NCI-H1105 (cell line): Measurements from ENCODE around the gene LY9.
"Not testable (repeated sequence)": the region's sequence is repeated elsewhere in the genome, so short reads cannot be mapped to it uniquely, and the experiment has no call there.

ENCODE experiments used
- DNase-seq: peaks from one replicate; lab custom pipeline; 2025; lab: John Stamatoyannopoulos, UW

The LY9 gene

GRCh38 chr1:160774886-160775719 is 20.9 kb upstream of the LY9 start:
- DNase-seq = no peak

GRCh38 chr1:160776178-160776577 is 19.8 kb upstream of the LY9 start:
- no peak for DNase-seq

GRCh38 chr1:160777486-160778089 is 18.4 kb upstream of the LY9 start:
- no peak for DNase-seq

GRCh38 chr1:160778976-160779375 is 17.0 kb upstream of the LY9 start:
- no peak for DNase-seq

- DNase-seq = no peak
Measured at GRCh38 chr1:160779626-160780397, 16.2 kb upstream of the LY9 start.

GRCh38 chr1:160780398-160780755 is 15.6 kb upstream of the LY9 start:
- DNase-seq = no peak

- no peak for DNase-seq
Measured at GRCh38 chr1:160781186-160781766, 14.7 kb upstream of the LY9 start.

GRCh38 chr1:160781914-160782689 is 13.9 kb upstream of the LY9 start:
- no peak for DNase-seq

GRCh38 chr1:160782988-160783765 is 12.8 kb upstream of the LY9 start:
- not testable (repeated sequence) for DNase-seq

- no peak for DNase-seq
Measured at GRCh38 chr1:160789051-160789701, 6.8 kb upstream of the LY9 start.

- no peak for DNase-seq
Measured at GRCh38 chr1:160789702-160790611, 6.0 kb upstream of the LY9 start.

GRCh38 chr1:160794376-160794775 is 1.6 kb upstream of the LY9 start:
- no peak for DNase-seq

- DNase-seq = no peak
Measured at GRCh38 chr1:160797271-160797709, 1.3 kb downstream of the LY9 start.

GRCh38 chr1:160797861-160798273 is 1.9 kb downstream of the LY9 start:
- no peak for DNase-seq

GRCh38 chr1:160798439-160798838 is 2.5 kb downstream of the LY9 start:
- DNase-seq = no peak

- DNase-seq = no peak
Measured at GRCh38 chr1:160799641-160800040, 3.7 kb downstream of the LY9 start.

- DNase-seq = no peak
Measured at GRCh38 chr1:160800142-160800541, 4.2 kb downstream of the LY9 start.

- no peak for DNase-seq
Measured at GRCh38 chr1:160800645-160801408, 4.9 kb downstream of the LY9 start.
